IPS DF 4.7 (cell line): ENCODE measurements around the gene MUC5AC.

ENCODE experiments used
- DNase-seq: peaks from one replicate; pipeline ENCODE4 v3.0.0-alpha.2; 2013; ENCODE audit warnings: low spot score; ENCODE audit errors: extremely low read depth

The MUC5AC gene

GRCh38 chr11:1223346-1224110 is 65.8 kb downstream of the MUC5AC start:
- no peak for DNase-seq

DNA sequence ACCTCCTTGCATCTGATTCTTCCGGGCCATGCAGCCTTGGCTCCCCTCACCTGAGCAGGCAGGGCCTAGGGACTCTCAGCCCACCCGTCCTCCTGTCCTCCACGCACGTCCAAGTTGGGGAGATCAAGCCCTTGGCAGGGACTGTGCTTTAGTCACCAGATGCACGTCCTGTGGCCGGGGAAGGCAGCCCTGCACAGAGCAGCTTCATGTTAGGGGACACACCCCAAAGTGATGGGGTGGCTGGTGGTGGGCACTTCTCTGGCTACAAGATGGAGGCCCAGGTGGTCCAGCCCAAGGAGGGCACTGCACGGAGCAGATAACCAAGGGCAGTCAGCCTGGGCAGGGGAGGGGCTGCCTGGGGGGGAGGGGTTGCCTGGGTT is 66.3 kb downstream of the MUC5AC start:
- no peak for DNase-seq

- no peak for DNase-seq
Observed at GRCh38 chr11:1224491-1225385, 67.0 kb downstream of the MUC5AC start.

DNA sequence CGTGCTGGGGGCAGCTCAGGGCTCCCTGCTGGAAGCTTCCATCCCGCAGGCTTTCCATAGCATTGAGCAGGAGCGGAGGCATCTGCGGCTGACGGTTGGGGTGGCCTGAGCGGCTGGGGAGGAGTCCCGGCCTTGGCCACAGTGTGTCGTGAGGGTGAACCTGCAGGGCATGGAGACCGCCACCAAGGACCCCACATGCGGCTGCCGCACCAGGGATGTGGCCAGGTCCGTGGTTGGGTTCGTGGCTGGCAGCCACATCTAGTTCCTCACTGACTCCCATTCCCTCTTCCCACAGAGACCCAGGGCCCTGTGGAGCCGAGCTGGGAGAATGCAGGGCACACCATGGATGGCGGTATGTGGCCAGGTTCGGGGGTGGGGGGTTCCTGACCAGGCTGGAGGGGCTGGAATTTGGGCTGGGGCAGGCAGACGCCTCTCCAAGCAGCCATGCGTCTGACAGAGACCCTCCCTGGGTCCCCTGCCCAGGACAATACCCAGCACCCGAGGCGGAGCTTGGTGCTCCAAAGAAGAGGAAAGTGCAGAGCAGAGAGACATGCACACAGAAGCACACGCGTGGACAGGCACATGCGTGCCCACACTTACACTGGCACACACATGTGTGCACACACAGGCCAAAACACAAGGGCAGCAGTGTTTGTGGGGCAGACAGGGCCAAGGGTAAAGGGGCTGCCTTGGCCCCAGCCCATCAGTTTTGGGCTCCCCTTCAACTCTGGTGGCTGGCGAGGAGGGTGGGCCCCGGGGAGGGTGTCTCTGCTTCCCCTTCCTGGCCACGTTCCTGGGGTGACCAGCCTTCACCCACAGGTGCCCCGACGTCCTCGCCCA is 67.9 kb downstream of the MUC5AC start:
- no peak for DNase-seq

DNA sequence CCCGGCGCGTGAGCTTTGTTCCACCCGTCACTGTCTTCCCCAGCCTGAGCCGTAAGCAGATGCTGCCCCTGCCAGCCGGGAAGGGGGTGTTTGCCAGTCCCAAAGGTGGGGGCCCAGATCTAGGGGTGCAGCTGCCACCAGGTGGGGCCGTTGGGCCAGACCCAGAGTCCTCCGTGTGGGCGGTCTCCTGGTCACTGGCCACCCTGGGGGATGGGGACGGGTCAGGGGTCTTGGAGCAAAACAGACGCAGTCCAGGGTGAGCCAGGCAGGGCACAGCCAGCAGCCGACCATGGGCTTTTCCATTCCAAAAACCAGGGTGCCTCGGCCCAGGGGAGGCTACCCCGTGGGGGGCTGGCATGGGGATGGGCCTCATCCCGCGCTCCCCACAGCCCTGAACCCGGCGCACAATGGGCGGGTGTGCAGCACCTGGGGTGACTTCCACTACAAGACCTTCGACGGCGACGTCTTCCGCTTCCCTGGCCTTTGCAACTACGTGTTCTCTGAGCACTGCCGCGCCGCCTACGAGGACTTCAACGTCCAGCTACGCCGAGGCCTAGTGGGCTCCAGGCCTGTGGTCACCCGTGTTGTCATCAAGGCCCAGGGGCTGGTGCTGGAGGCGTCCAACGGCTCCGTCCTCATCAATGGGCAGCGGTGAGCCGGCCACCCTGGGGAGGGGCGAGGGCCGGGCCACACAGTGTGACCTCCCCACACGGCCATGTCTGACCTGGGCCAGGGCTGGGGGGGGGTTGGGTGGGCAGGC is 68.7 kb downstream of the MUC5AC start:
- DNase-seq = no peak

- DNase-seq = no peak
Observed at GRCh38 chr11:1226986-1227550, 69.3 kb downstream of the MUC5AC start.

- DNase-seq = no peak
Observed at GRCh38 chr11:1227551-1228100, 69.9 kb downstream of the MUC5AC start.

GRCh38 chr11:1228101-1228821 is 70.5 kb downstream of the MUC5AC start:
- no peak for DNase-seq

DNA sequence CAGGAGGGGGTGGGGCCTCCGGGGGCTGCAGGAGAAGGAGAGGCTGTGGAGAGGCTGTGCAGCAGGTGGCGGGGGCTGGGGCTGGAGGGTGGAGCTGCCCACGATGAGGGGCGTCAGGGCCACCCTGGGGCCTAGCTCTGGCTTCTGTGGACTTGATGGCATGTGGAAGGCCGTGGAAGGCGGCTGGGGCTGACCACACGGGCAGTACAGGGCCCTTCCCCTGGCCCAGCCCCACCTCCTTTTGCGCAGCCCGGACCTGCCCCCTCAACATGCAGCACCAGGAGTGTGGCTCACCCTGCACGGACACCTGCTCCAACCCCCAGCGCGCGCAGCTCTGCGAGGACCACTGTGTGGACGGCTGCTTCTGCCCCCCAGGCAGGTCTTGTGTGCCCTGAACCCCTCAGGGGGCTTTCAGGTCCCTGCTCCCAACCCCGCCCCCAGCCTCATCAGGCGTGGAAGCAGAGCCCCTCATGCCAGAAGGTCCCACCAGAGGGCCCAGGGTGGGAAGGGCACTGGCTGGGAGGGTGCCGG is 71.2 kb downstream of the MUC5AC start:
- no peak for DNase-seq

DNA sequence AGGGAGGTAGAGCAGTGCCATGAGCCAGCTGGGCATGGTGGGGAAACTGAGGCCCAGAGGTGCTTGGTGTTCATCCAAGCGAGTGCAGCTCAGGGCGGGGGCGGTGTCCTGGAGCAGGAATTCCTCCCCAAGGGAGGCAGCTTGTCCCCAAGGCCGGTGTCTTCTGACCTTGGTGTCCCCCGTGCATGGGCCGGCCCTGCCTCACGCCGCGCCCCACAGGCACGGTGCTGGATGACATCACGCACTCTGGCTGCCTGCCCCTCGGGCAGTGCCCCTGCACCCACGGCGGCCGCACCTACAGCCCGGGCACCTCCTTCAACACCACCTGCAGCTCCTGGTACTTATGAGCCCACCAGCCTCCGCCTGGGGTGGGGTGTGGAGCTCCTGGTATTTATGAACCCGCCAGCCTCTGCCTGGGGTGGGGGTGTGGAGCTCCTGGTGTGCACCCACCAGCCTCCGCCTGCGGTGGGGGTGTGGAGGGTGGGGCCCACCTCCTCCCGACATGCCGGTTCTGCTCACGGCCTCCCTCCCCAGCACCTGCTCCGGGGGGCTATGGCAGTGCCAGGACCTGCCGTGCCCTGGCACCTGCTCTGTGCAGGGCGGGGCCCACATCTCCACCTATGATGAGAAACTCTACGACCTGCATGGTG is 71.8 kb downstream of the MUC5AC start:
- DNase-seq = no peak

GRCh38 chr11:1230121-1230455 is 72.3 kb downstream of the MUC5AC start:
- DNase-seq = no peak

- DNase-seq = no peak
Observed at GRCh38 chr11:1230456-1231395, 73.0 kb downstream of the MUC5AC start.

GRCh38 chr11:1231396-1232020 is 73.8 kb downstream of the MUC5AC start:
- no peak for DNase-seq

DNA sequence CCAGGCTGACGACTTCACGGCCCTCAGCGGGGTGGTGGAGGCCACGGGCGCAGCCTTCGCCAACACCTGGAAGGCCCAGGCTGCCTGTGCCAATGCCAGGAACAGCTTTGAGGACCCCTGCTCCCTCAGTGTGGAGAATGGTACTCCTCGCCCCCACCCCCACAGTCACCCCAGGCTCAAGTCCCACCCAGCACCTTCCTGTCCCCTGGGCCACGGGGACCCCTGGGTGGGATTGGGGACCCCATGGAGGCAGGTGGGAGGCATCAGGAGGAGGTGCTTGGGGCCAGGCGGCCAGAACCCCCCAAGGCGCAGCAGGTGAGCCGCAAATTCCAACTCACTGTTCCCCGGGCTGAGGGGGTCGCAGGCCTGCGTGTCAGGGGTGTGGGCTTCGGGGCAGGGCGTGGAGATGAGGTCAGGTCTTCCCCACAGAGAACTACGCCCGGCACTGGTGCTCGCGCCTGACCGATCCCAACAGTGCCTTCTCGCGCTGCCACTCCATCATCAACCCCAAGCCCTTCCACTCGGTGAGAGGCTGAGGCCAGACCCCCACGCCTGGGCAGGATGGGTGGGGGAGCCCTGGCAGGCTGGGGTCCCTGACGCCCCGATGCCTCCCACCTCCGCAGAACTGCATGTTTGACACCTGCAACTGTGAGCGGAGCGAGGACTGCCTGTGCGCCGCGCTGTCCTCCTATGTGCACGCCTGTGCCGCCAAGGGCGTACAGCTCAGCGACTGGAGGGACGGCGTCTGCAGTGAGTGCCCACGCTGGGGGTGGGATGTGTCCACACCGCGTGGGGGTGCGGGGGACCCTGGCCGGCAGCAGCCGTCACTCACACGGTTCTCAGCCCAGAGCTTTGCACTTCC is 74.5 kb downstream of the MUC5AC start:
- no peak for DNase-seq

- DNase-seq = no peak
Observed at GRCh38 chr11:1232883-1233321, 75.1 kb downstream of the MUC5AC start.

- no peak for DNase-seq
Observed at GRCh38 chr11:1233351-1234053, 75.7 kb downstream of the MUC5AC start.
